Measurements from ENCODE around the gene DAPP1.

Gene DAPP1

GRCh38 chr4:99845708-99846469 lies 29.3 kb downstream of the DAPP1 start:
- peaks cover 40% of the 10 kb centered on the region for H3K36me3 ChIP-seq
- H3K27ac ChIP-seq = peak overlapping the region; percentile 86
- H3K4me1 ChIP-seq (ENCODE audit: control insufficient read depth in 1 of 2, insufficient read depth in 1 of 2, low read depth in 1 of 2, low read length in 1 of 2) = peaks cover 28 to 47% of the 10 kb centered on the region in 2 experiments
- H3K9me3 ChIP-seq = no peaks in the 10 kb centered on the region
- no peak for TF ChIP-seq CTCF (IDR thresholded peaks at IDR 0.05)
- H3K4me3 ChIP-seq (ENCODE audit: low read depth in 1 of 2, low read length in 1 of 2) = no peak overlapping the region
- H3K27me3 ChIP-seq = no peaks in the 10 kb centered on the region

- Histone ChIP-seq H3K9me3 (no peaks in the 10 kb centered on the region), H3K4me1 (ENCODE audit: control insufficient read depth in 1 of 2, insufficient read depth in 1 of 2, low read depth in 1 of 2, low read length in 1 of 2) (peaks cover 28 to 55% of the 10 kb centered on the region in 2 experiments), H3K36me3 (peaks cover 32% of the 10 kb centered on the region), H3K27me3 (no peaks in the 10 kb centered on the region), H3K4me3 (ENCODE audit: low read depth in 1 of 2, low read length in 1 of 2) (no peak overlapping the region), H3K27ac (peak overlapping the region; percentile 86)
- TF ChIP-seq CTCF (IDR thresholded peaks at IDR 0.05) = no peak
These were observed 30.3 kb downstream of the DAPP1 start for GRCh38 chr4:99846891-99847290.

GRCh38 chr4:99847362-99847976 lies 30.8 kb downstream of the DAPP1 start:
- Histone ChIP-seq H3K36me3 (peaks cover 26% of the 10 kb centered on the region), H3K9me3 (no peaks in the 10 kb centered on the region), H3K27me3 (no peaks in the 10 kb centered on the region), H3K4me3 (ENCODE audit: low read depth in 1 of 2, low read length in 1 of 2) (no peak overlapping the region), H3K4me1 (ENCODE audit: control insufficient read depth in 1 of 2, insufficient read depth in 1 of 2, low read depth in 1 of 2, low read length in 1 of 2) (peaks cover 28 to 55% of the 10 kb centered on the region in 2 experiments), H3K27ac (peak overlapping the region; percentile 86)
- no peak for TF ChIP-seq CTCF (IDR thresholded peaks at IDR 0.05)

GRCh38 chr4:99848591-99849001 lies 32.0 kb downstream of the DAPP1 start:
- H3K27ac ChIP-seq = peak overlapping the region; percentile 86
- no peaks in the 10 kb centered on the region for H3K9me3 ChIP-seq
- H3K36me3 ChIP-seq = peaks cover 23% of the 10 kb centered on the region
- H3K4me3 ChIP-seq (ENCODE audit: low read depth in 1 of 2, low read length in 1 of 2) = no peak overlapping the region
- no peak for TF ChIP-seq CTCF (IDR thresholded peaks at IDR 0.05)
- no peaks in the 10 kb centered on the region for H3K27me3 ChIP-seq
- peaks cover 28 to 57% of the 10 kb centered on the region in 2 experiments for H3K4me1 ChIP-seq (ENCODE audit: control insufficient read depth in 1 of 2, insufficient read depth in 1 of 2, low read depth in 1 of 2, low read length in 1 of 2)

GRCh38 chr4:99852199-99852749 lies 35.6 kb downstream of the DAPP1 start:
- Histone ChIP-seq H3K9me3 (no peaks in the 10 kb centered on the region), H3K27me3 (no peaks in the 10 kb centered on the region), H3K27ac (peak overlapping the region; percentile 91), H3K4me1 (ENCODE audit: control insufficient read depth in 1 of 2, insufficient read depth in 1 of 2, low read depth in 1 of 2, low read length in 1 of 2) (peaks cover 38 to 58% of the 10 kb centered on the region in 2 experiments), H3K4me3 (ENCODE audit: low read depth in 1 of 2, low read length in 1 of 2) (no peak overlapping the region), H3K36me3 (peaks cover 19% of the 10 kb centered on the region)
- no peak for TF ChIP-seq CTCF (IDR thresholded peaks at IDR 0.05)
